Measurements from ENCODE around the gene NSMCE1. TPM values are rescaled to one million over a fixed set of nuclear protein-coding genes. Genes with fewer than 3 reads are reported as not detected.

Gene NSMCE1
- total and polyA plus RNA-seq, 2 donors (not counting 1 experiment from before 2014, with no cell fraction given) = 48.8 to 142 TPM

DNA sequence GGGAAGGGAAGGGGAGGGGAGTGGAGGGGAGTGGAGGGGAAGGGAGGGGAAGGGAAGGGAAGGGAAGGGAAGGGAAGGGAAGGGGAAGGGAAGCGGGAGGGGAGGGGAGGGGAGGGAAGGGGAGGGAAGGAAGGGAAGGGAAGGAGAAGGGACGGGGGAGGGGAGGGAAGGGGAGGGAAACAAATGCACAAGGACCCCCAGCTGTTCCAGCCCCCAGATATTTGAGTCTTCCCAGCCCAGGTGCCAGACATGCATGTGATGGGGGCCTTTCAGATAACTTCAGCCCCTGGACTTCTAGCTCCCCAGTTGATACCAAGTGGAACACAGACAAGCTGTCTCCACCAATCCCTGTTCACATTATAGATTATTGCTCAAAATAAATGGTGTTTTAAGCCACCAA is 79.9 kb downstream of the NSMCE1 start:
- Histone ChIP-seq H2AFZ (ENCODE audit: low read length) (no peak overlapping the region), H3K27me3 (ENCODE audit: control insufficient read depth, insufficient read depth, low read length) (peaks cover 6% of the 10 kb centered on the region)
- TF ChIP-seq EZH2 (IDR thresholded peaks at IDR 0.05; ENCODE audit: low read length, missing control alignments) = no peak
- TF ChIP-seq, protein P1, sequence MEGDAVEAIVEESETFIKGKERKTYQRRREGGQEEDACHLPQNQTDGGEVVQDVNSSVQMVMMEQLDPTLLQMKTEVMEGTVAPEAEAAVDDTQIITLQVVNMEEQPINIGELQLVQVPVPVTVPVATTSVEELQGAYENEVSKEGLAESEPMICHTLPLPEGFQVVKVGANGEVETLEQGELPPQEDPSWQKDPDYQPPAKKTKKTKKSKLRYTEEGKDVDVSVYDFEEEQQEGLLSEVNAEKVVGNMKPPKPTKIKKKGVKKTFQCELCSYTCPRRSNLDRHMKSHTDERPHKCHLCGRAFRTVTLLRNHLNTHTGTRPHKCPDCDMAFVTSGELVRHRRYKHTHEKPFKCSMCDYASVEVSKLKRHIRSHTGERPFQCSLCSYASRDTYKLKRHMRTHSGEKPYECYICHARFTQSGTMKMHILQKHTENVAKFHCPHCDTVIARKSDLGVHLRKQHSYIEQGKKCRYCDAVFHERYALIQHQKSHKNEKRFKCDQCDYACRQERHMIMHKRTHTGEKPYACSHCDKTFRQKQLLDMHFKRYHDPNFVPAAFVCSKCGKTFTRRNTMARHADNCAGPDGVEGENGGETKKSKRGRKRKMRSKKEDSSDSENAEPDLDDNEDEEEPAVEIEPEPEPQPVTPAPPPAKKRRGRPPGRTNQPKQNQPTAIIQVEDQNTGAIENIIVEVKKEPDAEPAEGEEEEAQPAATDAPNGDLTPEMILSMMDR (conservative IDR thresholded peaks at IDR 0.05 in 1 of 2, IDR thresholded peaks at IDR 0.05 in 1 of 2; ENCODE audit: low read depth in 1 of 2, low read length in 2 of 2) = no peak

GRCh38 chr16:27185776-27186130 is 82.8 kb downstream of the NSMCE1 start:
- DNase-seq (ENCODE audit: low read depth in 2 of 2) = no peak
- Histone ChIP-seq H3K4me1 (ENCODE audit: control insufficient read depth, extremely low read depth, insufficient read depth, low read length) (no peaks in the 10 kb centered on the region), H3K27ac (ENCODE audit: insufficient read depth, low read length) (no peak overlapping the region), H3K4me2 (ENCODE audit: extremely low read depth, insufficient read depth, low read length) (no peak overlapping the region), H3K9me3 (ENCODE audit: control insufficient read depth, insufficient read depth, low read depth, low read length) (no peaks in the 10 kb centered on the region), H4K20me1 (ENCODE audit: control insufficient read depth, extremely low read depth, insufficient read depth, low read length) (no peaks in the 10 kb centered on the region), H3K79me2 (ENCODE audit: control insufficient read depth, insufficient read depth, low read length) (no peaks in the 10 kb centered on the region), H3K36me3 (ENCODE audit: control insufficient read depth, insufficient read depth, low read length) (no peaks in the 10 kb centered on the region), H3K9ac (ENCODE audit: insufficient read depth, low read length) (no peak overlapping the region), H3K27me3 (ENCODE audit: control insufficient read depth, insufficient read depth, low read length) (peaks cover 6% of the 10 kb centered on the region), H3K4me3 (replicated peaks in 1 of 4; ENCODE audit: control extremely low read depth in 1 of 4, insufficient read depth in 1 of 4, low read depth in 3 of 4, low read length in 4 of 4) (no peak overlapping the region), H2AFZ (ENCODE audit: low read length) (no peak overlapping the region)
- TF ChIP-seq, protein P1 (conservative IDR thresholded peaks at IDR 0.05 in 1 of 2, IDR thresholded peaks at IDR 0.05 in 1 of 2; ENCODE audit: low read depth in 1 of 2, low read length in 2 of 2) = no peak
- TF ChIP-seq EZH2 (IDR thresholded peaks at IDR 0.05; ENCODE audit: low read length, missing control alignments) = no peak

More for the DNA sequence above, 79.9 kb downstream of the NSMCE1 start:
- H3K79me2 ChIP-seq (ENCODE audit: control insufficient read depth, insufficient read depth, low read length) = no peaks in the 10 kb centered on the region
- no peaks in the 10 kb centered on the region for H4K20me1 ChIP-seq (ENCODE audit: control insufficient read depth, extremely low read depth, insufficient read depth, low read length)
- H3K4me1 ChIP-seq (ENCODE audit: control insufficient read depth, extremely low read depth, insufficient read depth, low read length) = no peaks in the 10 kb centered on the region
- H3K27ac ChIP-seq (ENCODE audit: insufficient read depth, low read length) = no peak overlapping the region
- no peak overlapping the region for H3K9ac ChIP-seq (ENCODE audit: insufficient read depth, low read length)
- no peak overlapping the region for H3K4me2 ChIP-seq (ENCODE audit: extremely low read depth, insufficient read depth, low read length)
- no peak overlapping the region for H3K4me3 ChIP-seq (replicated peaks in 1 of 4; ENCODE audit: control extremely low read depth in 1 of 4, insufficient read depth in 1 of 4, low read depth in 3 of 4, low read length in 4 of 4)
- no peaks in the 10 kb centered on the region for H3K36me3 ChIP-seq (ENCODE audit: control insufficient read depth, insufficient read depth, low read length)
- no peaks in the 10 kb centered on the region for H3K9me3 ChIP-seq (ENCODE audit: control insufficient read depth, insufficient read depth, low read depth, low read length)
- DNase-seq (ENCODE audit: low read depth in 2 of 2) = no peak

- H3K27ac ChIP-seq (ENCODE audit: insufficient read depth, low read length) = no peak overlapping the region
- DNase-seq (ENCODE audit: low read depth in 2 of 2) = no peak
- H3K9ac ChIP-seq (ENCODE audit: insufficient read depth, low read length) = no peak overlapping the region
- no peaks in the 10 kb centered on the region for H3K79me2 ChIP-seq (ENCODE audit: control insufficient read depth, insufficient read depth, low read length)
- no peak overlapping the region for H3K4me3 ChIP-seq (replicated peaks in 1 of 4; ENCODE audit: control extremely low read depth in 1 of 4, insufficient read depth in 1 of 4, low read depth in 3 of 4, low read length in 4 of 4)
- H3K27me3 ChIP-seq (ENCODE audit: control insufficient read depth, insufficient read depth, low read length) = no peaks in the 10 kb centered on the region
- no peaks in the 10 kb centered on the region for H3K9me3 ChIP-seq (ENCODE audit: control insufficient read depth, insufficient read depth, low read depth, low read length)
- no peaks in the 10 kb centered on the region for H3K36me3 ChIP-seq (ENCODE audit: control insufficient read depth, insufficient read depth, low read length)
- H4K20me1 ChIP-seq (ENCODE audit: control insufficient read depth, extremely low read depth, insufficient read depth, low read length) = no peaks in the 10 kb centered on the region
- H3K4me1 ChIP-seq (ENCODE audit: control insufficient read depth, extremely low read depth, insufficient read depth, low read length) = no peaks in the 10 kb centered on the region
- H2AFZ ChIP-seq (ENCODE audit: low read length) = no peak overlapping the region
- no peak overlapping the region for H3K4me2 ChIP-seq (ENCODE audit: extremely low read depth, insufficient read depth, low read length)
- TF ChIP-seq, protein P1 (conservative IDR thresholded peaks at IDR 0.05 in 1 of 2, IDR thresholded peaks at IDR 0.05 in 1 of 2; ENCODE audit: low read depth in 1 of 2, low read length in 2 of 2) = no peak
- TF ChIP-seq EZH2 (IDR thresholded peaks at IDR 0.05; ENCODE audit: low read length, missing control alignments) = no peak
Observed at GRCh38 chr16:27182906-27183405, 85.6 kb downstream of the NSMCE1 start.

Measured in fibroblast of lung (primary cell).